Raji (cell line): ENCODE results near the gene LBR.

Experiments used
- POLR2A ChIP-seq: IDR thresholded peaks from 2 replicates; pipeline ENCODE4 v1.6.1; 2011; ENCODE audit warnings: low read depth, low read length, control low read depth; ENCODE audit not compliant: insufficient read depth

Gene LBR

DNA sequence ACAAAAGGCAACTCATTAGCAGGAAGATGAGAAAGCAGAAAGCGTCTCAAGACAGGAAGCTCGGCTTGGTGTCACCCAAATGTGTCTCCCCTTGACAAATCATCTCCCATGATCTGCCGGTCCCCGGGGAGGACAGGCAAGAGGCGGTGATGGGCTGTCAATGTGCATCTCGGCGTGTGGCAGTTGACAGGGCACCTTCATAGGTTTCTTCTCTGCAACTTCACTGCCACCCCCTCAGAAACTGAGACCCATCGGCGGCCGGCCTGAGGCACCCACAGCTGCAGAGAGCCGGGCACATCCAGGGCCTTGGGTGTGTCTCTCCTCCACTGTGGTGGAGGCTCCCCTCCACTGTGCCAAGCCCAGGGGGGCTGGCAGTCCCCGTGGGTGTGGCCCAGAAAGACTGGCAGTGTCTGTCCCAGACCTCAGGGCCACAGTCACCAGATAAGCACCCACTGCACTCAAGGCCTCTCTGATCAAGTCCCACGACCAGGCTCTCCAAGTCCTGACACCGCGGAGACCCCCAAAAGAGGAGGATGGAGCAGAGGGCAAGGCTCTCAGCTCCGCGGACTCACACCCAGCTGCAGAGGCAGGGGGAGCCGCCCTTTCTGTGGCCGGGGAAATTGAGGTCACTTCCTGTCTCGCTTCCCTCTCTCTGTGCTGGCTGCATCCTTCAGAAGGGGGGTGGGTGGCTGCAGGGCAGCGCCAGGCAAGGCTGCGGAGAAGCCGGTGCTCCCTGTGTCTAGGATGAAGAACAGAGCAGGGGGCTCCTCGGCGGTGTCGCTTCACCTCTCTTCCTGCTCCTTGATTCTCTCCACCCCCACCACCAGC lies 39.6 kb upstream of the LBR start:
- peak; percentile 96 for TF ChIP-seq POLR2A

DNA sequence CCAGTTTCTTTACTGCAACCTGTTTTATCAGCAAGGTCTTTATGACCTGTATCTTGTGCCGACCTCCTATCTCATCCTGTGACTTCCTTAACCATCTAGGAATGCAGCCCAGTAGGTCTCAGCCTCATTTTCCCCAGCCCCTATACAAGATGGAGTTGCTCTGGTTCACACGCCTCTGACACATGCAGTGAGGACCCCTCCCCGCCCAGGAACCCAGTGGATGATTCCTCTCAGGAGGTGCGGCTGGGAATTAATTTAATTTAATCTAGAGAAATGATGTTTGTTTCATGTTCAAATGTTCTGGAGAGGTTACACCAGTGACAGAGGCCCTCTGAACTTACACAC lies 39.0 kb upstream of the LBR start:
- no peak for TF ChIP-seq POLR2A

DNA sequence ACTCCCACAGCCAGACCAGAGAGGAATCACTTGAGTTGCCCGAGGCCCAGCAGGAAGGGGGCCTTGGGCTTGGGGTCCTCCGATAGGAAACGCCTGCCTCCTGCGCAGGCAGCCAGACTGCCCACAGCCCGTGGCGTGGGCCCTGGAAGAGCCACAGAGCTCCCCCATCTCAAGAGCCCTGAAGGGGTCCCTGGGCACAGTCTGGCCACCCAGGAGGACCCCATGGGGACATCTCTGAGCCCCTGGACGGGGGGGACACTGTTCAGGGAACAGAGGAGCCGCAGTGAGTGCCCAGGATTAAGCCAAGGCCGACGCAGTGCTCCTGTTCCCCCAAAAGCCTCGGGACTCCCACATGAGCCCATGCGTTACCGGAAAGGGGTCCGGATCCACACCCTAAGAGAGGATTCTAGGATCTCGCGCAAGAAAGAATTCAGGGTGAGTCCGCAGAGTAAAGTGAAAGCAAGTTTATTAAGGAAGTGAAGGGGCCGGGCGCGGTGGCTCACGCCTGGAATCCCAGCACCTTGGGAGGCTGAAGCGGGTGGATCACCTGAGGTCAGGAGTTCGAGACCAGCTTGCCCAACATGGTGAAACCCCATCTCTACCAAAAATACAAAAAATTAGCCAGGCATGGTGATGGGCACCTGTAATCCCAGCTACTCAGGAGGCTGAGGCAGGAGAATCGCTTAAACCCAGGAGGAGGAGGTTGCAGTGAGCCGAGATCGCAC lies 38.1 kb upstream of the LBR start:
- TF ChIP-seq POLR2A = no peak

DNA sequence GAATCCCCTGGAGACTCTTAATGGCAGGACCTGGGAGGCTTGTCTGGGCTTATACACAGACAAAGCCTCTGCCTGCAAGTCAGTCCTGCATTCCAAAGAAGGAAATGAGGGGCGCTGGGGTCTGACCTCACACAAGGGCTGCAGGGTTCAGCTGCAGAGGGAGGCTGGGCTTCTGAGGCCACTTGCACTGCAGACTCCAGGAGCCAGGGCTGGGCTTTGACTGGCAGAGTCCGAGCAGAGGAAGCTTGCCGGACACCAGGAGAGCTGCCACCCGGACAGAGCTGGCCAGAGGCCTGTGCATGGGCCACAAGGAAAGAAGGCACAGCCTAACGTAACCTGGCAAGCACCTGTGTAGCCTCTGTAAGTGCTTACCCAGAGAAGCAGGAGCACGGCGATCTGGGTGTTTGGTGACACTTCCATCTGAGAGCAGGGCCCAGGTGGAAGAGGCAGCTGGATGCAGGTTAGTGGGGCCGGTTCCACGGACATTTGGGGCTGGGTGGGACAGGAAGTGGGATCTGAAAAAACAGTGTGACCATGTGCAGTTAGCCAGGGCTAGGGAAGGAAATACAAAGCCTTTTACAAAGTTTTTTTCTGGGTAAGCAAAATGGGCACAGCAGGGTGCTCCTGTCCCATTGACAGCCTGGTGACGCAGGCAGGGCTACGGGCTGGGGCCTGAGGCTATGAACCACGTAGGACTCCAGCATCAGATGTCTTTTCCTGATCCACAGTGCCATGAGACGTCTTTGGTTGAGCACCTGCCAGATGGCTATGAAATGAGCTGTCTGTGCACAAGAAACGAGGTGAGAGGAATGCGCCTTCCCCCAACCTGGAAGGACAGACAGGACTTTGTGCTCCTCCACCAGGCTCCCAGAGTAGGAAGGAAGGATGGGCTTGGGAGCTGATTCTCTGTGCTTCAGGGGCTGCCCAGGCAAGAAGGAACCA lies 37.3 kb upstream of the LBR start:
- no peak for TF ChIP-seq POLR2A

DNA sequence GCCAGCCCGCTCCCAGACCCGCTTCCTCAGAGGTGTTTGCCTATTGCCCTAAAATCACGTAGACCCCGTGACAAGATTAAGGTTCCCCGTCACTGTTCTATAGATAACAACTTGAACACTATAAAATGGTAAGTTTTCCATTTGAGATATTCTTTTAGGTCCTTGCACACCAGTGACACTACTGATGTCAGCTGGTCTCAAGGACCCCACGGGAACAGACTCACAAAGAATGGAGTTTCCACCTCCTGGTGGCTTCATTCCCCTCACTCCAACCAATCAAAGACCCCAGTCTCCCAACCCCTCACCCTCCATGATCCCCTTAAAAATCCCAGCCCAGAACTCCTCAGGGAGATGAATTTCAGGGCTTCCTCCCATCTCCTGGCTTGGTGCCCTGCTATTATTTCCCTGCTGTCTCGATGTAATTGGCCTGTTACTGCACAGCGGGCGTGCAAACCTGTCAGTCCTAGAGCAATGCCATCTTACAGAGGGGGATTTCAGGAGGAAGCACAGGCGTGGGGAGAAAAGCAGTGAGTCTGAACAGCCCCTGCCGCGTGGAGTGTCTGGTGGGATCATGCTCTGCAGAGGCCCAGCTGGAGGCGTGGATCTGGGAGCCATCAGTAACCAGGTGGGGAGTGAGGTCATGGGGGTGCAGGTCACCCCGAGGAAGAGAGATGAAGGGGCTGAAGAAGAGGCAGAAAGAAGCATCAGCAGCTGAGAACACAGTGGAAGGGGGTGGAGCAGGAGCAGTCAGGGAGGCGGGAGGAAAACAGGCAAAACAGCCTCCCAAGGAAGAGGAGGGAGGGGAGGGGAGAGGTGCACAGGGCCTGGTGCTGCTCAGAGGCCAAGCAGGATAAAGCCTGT lies 35.1 kb upstream of the LBR start:
- TF ChIP-seq POLR2A = no peak

DNA sequence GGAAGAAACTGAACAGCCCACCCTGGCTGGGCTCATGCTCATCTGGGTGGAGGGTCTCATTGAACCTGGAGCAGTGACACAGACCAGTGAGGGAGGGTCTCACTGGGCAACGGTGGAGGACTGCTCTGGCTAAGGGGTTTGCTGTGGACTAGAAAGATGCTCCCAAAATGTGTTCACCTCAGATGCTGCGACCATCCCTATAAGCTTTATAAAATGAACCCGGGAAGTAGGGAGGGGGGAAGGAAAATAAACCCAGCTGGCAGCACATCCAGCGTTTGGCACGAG lies 34.5 kb upstream of the LBR start:
- no peak for TF ChIP-seq POLR2A

DNA sequence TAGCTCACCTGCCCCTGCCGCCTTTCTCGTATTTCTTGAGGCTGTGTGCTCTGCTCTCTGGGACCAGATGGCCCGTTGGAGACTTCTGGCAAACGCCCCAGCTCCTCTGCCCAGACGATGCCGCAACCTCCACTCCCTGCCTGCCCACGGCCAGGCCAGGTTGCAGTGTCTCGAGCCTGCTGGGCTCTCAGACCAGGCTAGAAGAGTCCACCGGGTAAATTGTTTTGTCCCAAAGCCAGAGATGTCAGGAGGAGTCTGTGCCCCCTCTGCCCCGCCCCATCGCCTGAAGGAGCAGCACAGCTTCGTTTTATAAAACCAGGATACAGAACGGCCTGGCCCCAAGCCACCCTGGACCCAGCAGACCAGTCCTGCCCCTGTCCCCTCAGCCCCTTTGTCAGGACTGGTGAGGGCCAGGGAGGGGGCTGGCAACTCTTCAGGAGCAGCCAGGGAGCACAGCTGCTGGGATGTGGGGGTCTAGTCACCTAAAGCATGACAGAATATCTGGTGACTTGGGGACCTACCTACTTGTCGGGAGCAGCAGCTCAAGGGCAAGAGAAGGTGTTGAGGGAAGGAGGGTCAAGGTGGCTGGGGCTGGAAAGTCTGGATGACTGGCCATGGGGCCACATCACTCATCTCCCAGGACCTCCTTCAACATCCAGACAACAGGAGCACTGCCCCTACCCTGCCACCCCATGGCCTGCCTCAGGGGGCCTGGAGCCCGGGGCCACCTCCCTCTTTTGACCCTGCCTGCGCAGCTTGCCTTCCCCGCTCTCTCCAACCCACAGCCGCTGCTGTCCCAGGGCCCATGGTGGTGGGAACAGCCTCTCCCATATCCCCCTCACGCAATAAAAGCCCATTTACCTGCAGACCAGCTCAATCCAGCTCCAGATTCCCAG lies 33.9 kb upstream of the LBR start:
- TF ChIP-seq POLR2A = no peak

DNA sequence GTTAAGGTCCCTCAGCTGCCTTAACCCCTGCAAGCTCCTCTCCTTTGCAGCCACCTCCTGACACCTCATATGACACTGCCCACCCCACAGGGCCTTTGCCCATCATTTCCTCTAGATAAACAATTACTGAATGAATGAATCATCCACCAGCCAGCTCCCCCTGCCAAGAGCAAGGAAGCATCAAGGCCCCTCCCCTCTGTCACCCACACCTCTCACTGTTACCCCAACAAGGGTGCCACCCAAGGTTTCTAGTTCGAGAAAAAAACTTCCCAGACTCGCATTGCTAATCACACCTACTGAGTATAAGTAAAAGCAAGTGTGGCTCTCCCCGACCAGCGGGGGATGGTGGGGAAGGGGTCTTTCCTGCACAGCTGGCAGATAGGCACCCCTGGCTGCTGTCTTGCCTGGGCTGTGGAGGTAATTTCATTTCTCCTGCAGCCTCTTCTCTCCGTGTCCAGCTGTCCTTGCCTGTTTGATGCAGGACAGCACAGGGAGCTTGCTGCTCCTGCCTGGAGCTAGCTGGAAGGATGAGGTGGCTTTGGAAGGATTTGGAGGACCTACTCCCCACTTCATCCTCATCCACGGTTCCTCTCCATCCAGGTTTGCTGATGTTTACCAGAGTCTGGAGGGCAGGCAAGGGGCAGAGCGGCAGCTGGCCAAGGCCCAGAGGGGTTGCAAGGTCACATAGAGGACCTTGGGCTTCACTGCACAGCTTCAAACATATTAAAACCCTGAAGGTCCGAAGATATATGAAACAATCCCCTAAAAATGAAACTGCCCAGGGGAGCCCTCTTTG lies 33.1 kb upstream of the LBR start:
- TF ChIP-seq POLR2A = no peak

DNA sequence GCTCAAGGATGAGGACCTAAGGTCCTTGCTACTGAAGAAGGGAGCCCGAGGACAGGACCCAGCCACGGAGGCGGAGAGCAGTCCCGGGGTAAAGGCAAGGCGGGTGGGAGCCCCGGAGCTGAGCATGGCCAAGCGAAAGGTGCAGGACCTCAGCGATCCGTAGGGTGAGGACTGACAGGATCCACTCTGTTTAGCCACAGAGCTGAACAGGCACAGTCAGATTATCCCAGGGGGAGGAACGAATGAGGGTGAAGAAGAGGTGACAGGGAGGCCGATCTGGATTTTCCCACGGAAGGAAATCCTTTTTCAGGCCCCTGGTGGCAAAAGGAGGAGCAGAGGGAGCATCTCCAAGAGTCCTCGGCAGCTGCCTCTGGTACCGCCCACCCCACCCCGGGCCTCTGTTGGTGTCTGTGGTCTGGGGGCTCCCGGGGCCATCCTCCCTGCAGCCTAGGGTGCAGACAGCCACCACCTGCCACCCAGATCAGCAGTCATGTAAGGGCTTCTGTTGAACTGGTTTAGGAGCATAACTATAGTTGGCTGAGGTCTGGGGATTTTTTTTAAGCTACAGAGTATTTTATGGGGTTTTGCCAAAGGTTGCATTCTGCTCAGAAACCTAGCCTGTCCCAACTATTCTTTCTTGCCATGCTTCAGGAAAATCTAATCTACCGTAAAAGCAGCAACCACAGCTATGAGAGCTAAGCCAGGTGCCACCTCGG lies 32.3 kb upstream of the LBR start:
- no peak for TF ChIP-seq POLR2A

DNA sequence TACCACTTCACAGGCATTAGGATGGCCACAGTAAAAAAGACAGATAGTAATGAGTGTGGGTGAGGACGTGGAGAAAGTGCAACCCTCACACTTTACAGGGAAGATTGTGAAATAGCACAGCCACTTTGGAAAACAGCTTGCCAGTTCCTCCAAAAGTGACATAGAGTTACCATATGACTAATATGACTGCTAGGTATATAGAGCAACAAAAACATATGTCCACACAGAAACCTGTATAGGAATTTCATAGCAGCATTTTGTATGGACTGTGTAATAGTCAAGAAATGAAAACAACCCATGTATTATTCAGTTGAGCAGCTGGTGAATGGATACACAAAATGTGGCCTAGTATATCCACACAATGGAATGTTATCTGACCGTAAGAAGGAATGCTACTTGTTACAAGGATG lies 30.4 kb upstream of the LBR start:
- TF ChIP-seq POLR2A = no peak

DNA sequence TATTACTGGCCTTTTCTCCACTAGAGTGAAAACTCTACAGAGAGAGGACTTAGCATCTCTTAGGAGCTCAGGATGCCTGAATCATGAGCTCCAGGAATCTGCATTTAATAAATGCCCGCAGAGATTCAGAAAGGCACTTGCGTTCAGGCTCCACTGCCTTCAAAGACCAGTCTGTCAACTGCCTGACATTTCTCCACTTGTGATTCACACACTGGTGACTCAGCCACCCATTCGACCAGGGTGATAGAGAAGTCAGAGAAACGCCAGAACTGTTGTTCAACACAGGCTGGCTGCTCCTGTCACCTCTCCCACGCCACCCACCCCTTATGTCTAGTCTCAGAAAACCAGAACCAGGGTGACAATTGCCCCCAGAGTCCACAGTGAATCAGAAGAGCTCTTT lies 26.9 kb upstream of the LBR start:
- TF ChIP-seq POLR2A = no peak
